GF-D8 (cell line): ENCODE results near the gene GINS1.
"Not testable (repeated sequence)": the region's sequence is repeated elsewhere in the genome, so short reads cannot be mapped to it uniquely, and the experiment has no call there.

ENCODE experiments used
- DNase-seq: peaks from one replicate; lab custom pipeline; 2025; lab: John Stamatoyannopoulos, UW

Gene GINS1

GRCh38 chr20:25389858-25390537 lies 17.5 kb upstream of the GINS1 start:
- no peak for DNase-seq

DNA sequence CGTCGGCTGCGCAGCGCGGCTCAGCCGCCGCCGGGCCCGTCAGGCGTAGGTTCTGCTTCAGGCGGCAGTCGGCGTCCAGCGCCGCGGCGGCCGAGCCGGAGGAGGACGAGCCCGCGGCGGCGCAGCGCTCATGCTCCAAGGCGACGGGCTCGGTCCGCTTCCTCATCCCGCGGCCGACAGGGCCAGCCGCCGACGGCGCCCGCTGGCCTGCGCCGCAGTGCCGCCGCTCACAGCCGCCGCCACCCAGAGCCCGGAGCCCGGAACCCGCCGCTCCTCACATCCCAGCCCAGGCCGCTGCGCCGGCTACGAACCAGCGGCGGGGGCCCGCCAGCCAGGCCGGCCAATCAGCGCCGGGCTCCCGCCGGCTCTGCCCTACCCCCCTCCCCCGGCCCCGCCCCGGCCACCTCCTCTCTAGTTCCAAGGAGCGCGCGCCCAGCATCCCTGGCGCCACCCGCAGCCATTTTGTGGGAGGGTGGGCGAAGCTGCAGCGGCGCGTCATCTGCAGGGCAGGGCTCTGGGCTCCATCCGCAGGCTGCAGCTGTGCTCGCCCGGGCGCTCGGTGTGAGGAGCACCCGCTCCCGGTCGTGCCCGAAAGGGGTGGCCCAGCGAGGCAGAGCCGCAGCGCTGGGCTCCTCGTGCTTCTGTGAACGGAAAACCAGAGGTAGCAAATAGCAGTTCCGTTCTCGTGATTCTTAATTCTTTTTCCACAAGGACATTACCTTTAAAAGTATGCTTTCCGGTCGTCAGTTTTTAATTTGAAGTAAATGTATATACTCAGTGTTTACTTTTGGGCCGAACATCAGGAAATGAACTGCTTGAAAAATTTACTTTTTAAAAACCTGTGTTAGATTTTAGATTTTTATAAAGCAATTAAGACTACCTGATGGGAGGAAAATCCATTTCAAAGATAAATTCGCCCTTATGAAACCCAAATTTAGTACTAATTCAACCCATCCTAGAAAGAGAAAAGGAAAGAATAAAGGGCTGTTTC lies 16.6 kb upstream of the GINS1 start, which contains the start of gene ABHD12:
Gene ABHD12, minus strand, starts transcription at position 298 of the 991 bp plus-strand sequence. Its CDS starts 132 bp downstream, at position 166.
- peak; percentile 87 for DNase-seq

DNA sequence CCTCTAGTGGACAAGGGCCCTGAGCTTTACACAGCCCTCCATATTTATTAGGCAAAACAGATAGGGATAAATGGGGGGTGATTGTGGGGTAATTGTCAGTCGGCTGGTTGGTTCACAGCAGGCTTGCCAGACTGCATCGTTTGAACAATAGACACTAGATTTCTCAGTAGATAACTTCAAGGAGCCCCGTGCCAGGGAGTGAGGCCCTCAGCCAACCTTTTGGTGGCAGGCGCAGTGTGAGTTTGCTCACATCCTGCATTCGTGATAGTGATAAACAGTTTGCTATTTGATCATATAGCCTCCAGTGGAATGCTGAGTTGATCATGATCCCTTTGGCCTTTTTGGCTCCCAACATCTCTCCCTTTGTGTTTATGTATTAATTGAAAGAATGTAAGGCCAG lies 13.2 kb upstream of the GINS1 start:
- no peak for DNase-seq

GRCh38 chr20:25394996-25395395 lies 12.5 kb upstream of the GINS1 start:
- no peak for DNase-seq

- DNase-seq: no peak
Measured at GRCh38 chr20:25397096-25397495, 10.4 kb upstream of the GINS1 start.

DNA sequence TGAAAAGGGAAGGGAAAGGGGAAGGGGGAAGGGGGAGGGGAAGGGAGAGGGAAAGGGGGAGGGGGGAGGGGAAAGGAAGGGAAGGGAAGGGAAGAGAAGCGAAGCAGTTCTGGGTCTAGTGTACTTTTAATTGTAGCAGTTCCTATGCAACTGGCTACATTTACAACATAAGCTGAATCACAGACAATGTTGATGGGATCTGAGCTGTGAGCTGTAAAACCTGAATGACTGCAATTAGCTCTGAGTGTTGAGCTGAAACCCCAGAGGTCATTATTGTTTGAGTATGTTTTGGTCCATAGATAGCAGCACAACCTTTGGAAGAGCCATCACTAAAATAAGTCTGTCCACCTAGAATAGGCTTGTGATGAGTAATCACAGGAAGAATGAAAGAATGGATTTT lies 9.7 kb upstream of the GINS1 start:
- no peak for DNase-seq

DNA sequence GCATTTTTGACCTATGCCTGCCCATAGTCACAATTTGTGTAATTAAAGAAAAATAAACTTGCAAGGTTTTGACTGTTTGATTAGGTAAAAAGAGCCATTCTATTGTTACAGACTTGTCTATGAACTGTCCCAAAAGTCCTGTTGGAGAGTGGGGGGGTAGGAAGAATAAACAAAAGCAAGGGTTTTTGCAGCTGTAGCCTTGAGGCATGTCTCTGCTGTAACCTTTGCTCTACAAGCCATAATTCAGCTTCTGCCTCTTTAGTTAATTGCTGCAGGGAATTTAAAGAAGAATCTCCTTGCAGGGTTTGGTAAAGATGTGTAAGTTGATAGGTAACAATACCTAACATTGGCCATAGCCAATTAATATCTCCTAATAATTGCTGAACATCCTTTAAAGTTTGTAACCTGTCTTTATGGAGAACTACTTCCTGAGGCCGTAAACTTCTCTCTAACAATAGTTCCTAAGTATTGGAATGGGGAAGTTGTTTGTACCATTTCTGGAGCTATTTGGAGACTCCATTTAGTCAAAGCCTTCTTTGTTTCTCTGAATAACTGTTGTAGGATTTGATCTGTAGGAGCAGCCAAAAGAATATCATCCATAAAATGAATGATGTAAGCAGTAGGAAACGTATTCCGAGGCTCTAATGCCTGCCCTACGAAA lies 9.0 kb upstream of the GINS1 start:
- DNase-seq: no peak

- DNase-seq: peak; percentile 29
Measured at GRCh38 chr20:25399037-25399430, 8.4 kb upstream of the GINS1 start.

DNA sequence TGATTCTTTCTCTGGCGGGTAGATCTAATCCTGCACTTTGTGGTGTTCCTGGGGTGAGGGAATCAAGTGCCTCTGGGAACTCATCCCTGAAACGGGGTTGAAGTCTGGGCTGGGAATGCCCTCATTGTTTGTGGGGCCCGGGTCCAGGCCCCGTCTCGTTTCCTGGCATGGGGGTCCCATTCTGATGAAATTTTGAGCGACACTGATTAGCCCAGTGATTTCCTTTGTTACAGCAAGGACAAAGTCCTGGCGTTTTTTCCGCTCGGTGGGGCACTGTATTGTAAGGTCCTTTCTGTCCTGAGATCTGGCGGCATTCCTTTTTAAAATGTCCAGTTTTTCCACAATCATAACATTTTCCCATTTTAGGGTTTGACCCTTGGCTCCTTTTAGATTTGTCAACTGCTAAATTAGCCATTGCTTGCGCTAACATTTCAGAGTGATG lies 7.2 kb upstream of the GINS1 start:
- not testable (repeated sequence) for DNase-seq

GRCh38 chr20:25402583-25402982 lies 4.9 kb upstream of the GINS1 start:
- no peak for DNase-seq

DNA sequence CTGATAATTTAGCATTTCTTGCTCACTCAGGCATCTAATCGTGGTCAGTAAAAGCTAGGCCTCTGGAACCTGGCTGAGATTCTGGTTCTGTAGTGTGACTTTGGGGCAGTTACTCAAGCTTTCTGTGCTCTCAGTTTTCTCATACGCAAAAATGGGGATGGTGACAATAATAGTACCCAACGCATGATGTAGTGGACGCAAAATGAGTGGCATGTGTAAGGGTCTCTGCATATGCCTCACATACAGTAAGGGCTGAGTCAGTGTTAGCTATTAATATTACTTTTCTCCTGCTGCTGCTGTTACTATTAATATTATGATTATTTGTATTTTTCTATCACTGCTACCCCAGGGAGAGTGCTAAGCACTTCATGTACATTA lies 686 bp downstream of the GINS1 start:
- DNase-seq: no peak

DNA sequence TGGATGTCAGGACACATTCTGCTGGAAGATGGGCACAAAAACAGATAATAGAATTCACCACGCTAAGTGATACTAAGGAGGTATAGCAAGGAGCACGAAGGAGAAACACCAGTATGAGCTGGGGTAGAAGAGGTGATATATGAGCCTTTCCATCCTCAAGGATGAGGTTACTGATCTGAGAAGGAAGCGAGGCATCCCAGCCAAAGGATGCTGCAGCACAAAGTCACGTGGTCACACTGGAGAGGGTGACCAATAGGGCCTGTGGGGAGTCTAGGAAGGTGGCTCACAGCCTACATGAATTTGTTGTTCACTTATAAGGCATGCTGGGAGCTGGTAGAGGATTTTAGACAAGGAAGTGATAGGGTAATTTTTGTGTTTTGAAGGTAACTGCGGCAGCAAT lies 1.4 kb downstream of the GINS1 start:
- no peak for DNase-seq

GRCh38 chr20:25418776-25419175 lies 11.3 kb downstream of the GINS1 start:
- no peak for DNase-seq

DNA sequence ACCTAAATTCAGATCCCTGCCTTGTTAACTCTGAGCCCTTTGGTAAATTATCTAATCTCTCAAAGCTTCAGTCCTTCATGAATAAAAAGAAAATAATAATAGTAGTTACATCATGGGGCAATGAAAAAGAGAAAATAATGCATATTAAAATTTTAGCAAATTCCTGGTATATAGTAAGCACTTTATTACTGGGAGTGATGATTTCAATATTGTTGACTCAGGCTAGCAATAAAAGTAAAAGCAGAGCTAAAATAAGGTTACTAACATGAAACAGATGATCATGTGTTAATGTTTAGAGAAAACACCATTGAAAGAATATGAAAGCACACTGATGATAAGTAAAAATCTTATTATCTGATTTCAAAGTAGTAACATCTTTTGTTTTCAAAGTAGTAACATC lies 13.6 kb downstream of the GINS1 start:
- no peak for DNase-seq

- DNase-seq: no peak
Measured at GRCh38 chr20:25422032-25422431, 14.6 kb downstream of the GINS1 start.

- DNase-seq: no peak
Measured at GRCh38 chr20:25424536-25424935, 17.1 kb downstream of the GINS1 start.

DNA sequence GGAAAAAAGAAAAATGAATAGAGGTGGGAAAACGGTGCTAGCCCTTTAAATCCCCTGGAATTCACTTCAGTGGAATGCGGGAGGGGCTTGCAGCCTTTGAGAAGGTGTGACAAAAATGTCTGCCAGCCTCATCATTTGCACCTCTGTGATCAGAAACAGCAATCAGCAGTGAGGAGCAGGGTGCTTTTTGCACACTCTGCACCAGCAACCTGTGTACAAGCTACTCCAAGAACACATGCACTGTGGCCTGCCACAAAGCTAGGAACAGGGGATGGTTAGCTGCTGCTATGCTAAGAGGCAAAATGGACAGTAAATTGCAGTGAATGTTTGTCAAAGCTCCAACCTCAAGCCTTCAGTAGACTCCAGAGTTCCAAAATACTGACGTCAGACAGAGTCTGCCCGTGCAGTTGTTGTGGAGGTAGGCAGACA lies 29.7 kb downstream of the GINS1 start:
- no peak for DNase-seq

GRCh38 chr20:25439328-25439727 lies 31.9 kb downstream of the GINS1 start:
- DNase-seq: peak; percentile 8

- DNase-seq: no peak
Measured at GRCh38 chr20:25444556-25444955, 37.1 kb downstream of the GINS1 start.

DNA sequence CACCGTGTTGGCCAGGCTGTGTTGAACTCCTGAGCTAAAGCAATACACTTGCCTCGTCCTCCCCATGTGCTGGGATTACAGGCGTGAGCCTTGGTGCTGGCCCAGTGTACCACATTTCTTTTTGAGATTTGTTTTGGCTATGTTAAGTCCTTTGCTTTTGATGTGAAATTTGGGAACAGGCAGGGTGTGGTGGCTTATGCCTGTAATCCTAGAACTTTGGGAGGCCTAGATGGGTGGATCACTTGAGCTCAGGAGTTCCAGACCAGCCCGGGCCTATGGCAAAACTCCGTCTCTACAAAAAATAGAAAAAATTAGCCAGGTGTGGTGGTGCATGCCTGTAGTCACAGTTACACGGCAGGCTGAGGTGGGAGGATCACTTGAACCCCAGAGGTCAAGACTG lies 40.2 kb downstream of the GINS1 start:
- no peak for DNase-seq

GRCh38 chr20:25452333-25452732 lies 44.9 kb downstream of the GINS1 start:
- no peak for DNase-seq

GRCh38 chr20:25453035-25453810 lies 45.8 kb downstream of the GINS1 start:
- DNase-seq: no peak
